ENCODE measurements around the gene SV2A. TPM values are rescaled to one million over a fixed set of nuclear protein-coding genes. Genes with fewer than 3 reads are reported as not detected.
"Not testable (repeated sequence)": the region's sequence is repeated elsewhere in the genome, so short reads cannot be mapped to it uniquely, and the experiment has no call there.

Gene SV2A
- total RNA-seq, 4 donors from 2014 or later = 6.2 to 9.2 (median 7.1) TPM

- H3K4me1 ChIP-seq, H3K27ac ChIP-seq, H3K9me3 ChIP-seq, H3K36me3 ChIP-seq, H3K4me3 ChIP-seq, H3K27me3 ChIP-seq, ATAC-seq: not testable (repeated sequence)
- WGBS, 2 donors (ENCODE audit: low coverage in 1 of 2) = no CpG with 5 or more reads among the region's 15 CpGs
Measured at GRCh38 chr1:149860271-149860670, 57.4 kb downstream of the SV2A start.

Other genes starting within 250 kb of the SV2A start
- 10 to 100 TPM in 1 of 4 donors, 1 to 10 TPM in 1, under 1 TPM in 1, not detected in 1; 0.39 to 21.4 (median 8.6) TPM for gene FCGR1A, start 135.2 kb downstream of the SV2A start, total RNA-seq
- 10 to 100 TPM; 23.9 to 46.2 (median 30.5) TPM for gene BOLA1, start 18.3 kb downstream of the SV2A start, total RNA-seq
- gene SF3B4, start 10.0 kb upstream of the SV2A start, total RNA-seq = 10 to 100 TPM in 3 of 4 donors, 1 to 10 TPM in 1; 9.7 to 17.9 (median 14.0) TPM
- gene MTMR11, start 19.0 kb upstream of the SV2A start, total RNA-seq = 10 to 100 TPM; 10.6 to 20.6 (median 14.4) TPM
- gene OTUD7B, start 92.9 kb upstream of the SV2A start, total RNA-seq = 10 to 100 TPM; 34.1 to 49.6 (median 42.3) TPM
- gene VPS45, start 149.9 kb upstream of the SV2A start, total RNA-seq = 10 to 100 TPM; 44.7 to 75.8 (median 50.4) TPM
- gene PLEKHO1, start 232.1 kb upstream of the SV2A start, total RNA-seq = 100 to 1,000 TPM; 217 to 358 (median 228) TPM

Data from gastroesophageal sphincter (tissue), 4 donors.